ENCODE data around the gene ACAT2. TPM values are rescaled to one million over a fixed set of nuclear protein-coding genes. Genes with fewer than 3 reads are reported as not detected.
"Not testable (repeated sequence)": the region's sequence is repeated elsewhere in the genome, so short reads cannot be mapped to it uniquely, and the experiment has no call there.

Gene ACAT2
- total RNA-seq, 2 donors from 2014 or later, result 7.3 to 16.2 TPM

- Histone ChIP-seq H3K27me3 (no peaks in the 10 kb centered on the region), H3K4me1 (peaks cover 18% of the 10 kb centered on the region), H3K4me3 (no peak overlapping the region), H3K36me3 (replicated peaks in 1 of 2; ENCODE audit: insufficient read depth in 1 of 2, low read depth in 2 of 2) (no peaks in the 10 kb centered on the region), H3K27ac (no peak overlapping the region), H3K9me3 (no peaks in the 10 kb centered on the region)
- WGBS, 2 donors, result 83 to 87% methylated on average over 3 to 4 of the region's 4 CpGs
- DNase-seq (no peak), ATAC-seq (no peak)
- TF ChIP-seq POLR2A (IDR thresholded peaks at IDR 0.05) (no peak), CTCF (IDR thresholded peaks at IDR 0.05) (no peak)
- intact Hi-C loops (cut with DNase I), result no loop called here
Measured at GRCh38 chr6:159809149-159809548, 47.3 kb downstream of the ACAT2 start.

GRCh38 chr6:159813781-159814180 lies 51.9 kb downstream of the ACAT2 start:
- ATAC-seq, result no peak
- intact Hi-C loops (cut with DNase I), result no loop called here
- no peak for TF ChIP-seq CTCF (IDR thresholded peaks at IDR 0.05)
- TF ChIP-seq POLR2A (IDR thresholded peaks at IDR 0.05), result no peak
- no peaks in the 10 kb centered on the region for H3K27me3 ChIP-seq
- WGBS, 2 donors, result 80 to 86% methylated on average over 9 of the region's 9 CpGs
- H3K4me3 ChIP-seq, result no peak overlapping the region
- H3K36me3 ChIP-seq (replicated peaks in 1 of 2; ENCODE audit: insufficient read depth in 1 of 2, low read depth in 2 of 2), result no peaks in the 10 kb centered on the region
- H3K9me3 ChIP-seq, result no peaks in the 10 kb centered on the region
- no peak for DNase-seq
- H3K27ac ChIP-seq, result no peak overlapping the region
- peaks cover 20% of the 10 kb centered on the region for H3K4me1 ChIP-seq

GRCh38 chr6:159815410-159815809 lies 53.6 kb downstream of the ACAT2 start:
- intact Hi-C loops (cut with DNase I), result no loop called here
- H3K27me3 ChIP-seq, result no peaks in the 10 kb centered on the region
- H3K4me1 ChIP-seq, result peaks cover 12% of the 10 kb centered on the region
- H3K9me3 ChIP-seq, result no peaks in the 10 kb centered on the region
- no peak for TF ChIP-seq POLR2A (IDR thresholded peaks at IDR 0.05)
- DNase-seq (no peak), ATAC-seq (no peak)
- H3K27ac ChIP-seq, result no peak overlapping the region
- WGBS, 2 donors, result 73 to 92% methylated on average over 6 of the region's 6 CpGs
- H3K36me3 ChIP-seq (replicated peaks in 1 of 2; ENCODE audit: insufficient read depth in 1 of 2, low read depth in 2 of 2), result no peaks in the 10 kb centered on the region
- no peak overlapping the region for H3K4me3 ChIP-seq

- intact Hi-C loops (cut with DNase I); H3K36me3 ChIP-seq (replicated peaks in 1 of 2; ENCODE audit: insufficient read depth in 1 of 2, low read depth in 2 of 2); DNase-seq; H3K27ac ChIP-seq; ATAC-seq; H3K9me3 ChIP-seq; H3K27me3 ChIP-seq; H3K4me3 ChIP-seq: not testable (repeated sequence)
- 58 to 59% methylated on average over 3 of the region's 3 CpGs for WGBS, 2 donors
- H3K4me1 ChIP-seq, result peaks cover 10% of the 10 kb centered on the region
Measured at GRCh38 chr6:159816775-159817174, 54.9 kb downstream of the ACAT2 start.

GRCh38 chr6:159817951-159818739 lies 56.3 kb downstream of the ACAT2 start:
- WGBS, 2 donors, result 79 to 82% methylated on average over 15 to 23 of the region's 23 CpGs
- intact Hi-C loops (cut with DNase I), result no loop called here
- DNase-seq (no peak), ATAC-seq (no peak)
- peaks cover 10% of the 10 kb centered on the region for H3K4me1 ChIP-seq
- no peak for TF ChIP-seq POLR2A (IDR thresholded peaks at IDR 0.05)
- no peak for TF ChIP-seq CTCF (IDR thresholded peaks at IDR 0.05)
- no peak overlapping the region for H3K27ac ChIP-seq
- no peaks in the 10 kb centered on the region for H3K9me3 ChIP-seq
- H3K27me3 ChIP-seq, result no peaks in the 10 kb centered on the region
- H3K4me3 ChIP-seq, result no peak overlapping the region
- H3K36me3 ChIP-seq (replicated peaks in 1 of 2; ENCODE audit: insufficient read depth in 1 of 2, low read depth in 2 of 2), result no peaks in the 10 kb centered on the region

- Histone ChIP-seq H3K27me3 (no peaks in the 10 kb centered on the region), H3K27ac (no peak overlapping the region), H3K36me3 (replicated peaks in 1 of 2; ENCODE audit: insufficient read depth in 1 of 2, low read depth in 2 of 2) (no peaks in the 10 kb centered on the region), H3K4me3 (no peak overlapping the region), H3K9me3 (no peaks in the 10 kb centered on the region), H3K4me1 (peaks cover 10% of the 10 kb centered on the region)
- TF ChIP-seq POLR2A (IDR thresholded peaks at IDR 0.05) (no peak), CTCF (IDR thresholded peaks at IDR 0.05) (no peak)
- intact Hi-C loops (cut with DNase I), result no loop called here
- no peak for ATAC-seq
- 80 to 87% methylated on average over 13 to 16 of the region's 16 CpGs for WGBS, 2 donors
- no peak for DNase-seq
Measured at GRCh38 chr6:159819098-159819497, 57.3 kb downstream of the ACAT2 start.

Data from body of pancreas (tissue), 4 donors.